Activated CD8-positive, alpha-beta memory T cell treated with anti-CD3 and anti-CD28 coated beads for 36 hours (primary cell): ENCODE measurements around the gene ZNRD2. TPM values are rescaled to one million over a fixed set of nuclear protein-coding genes. Genes with fewer than 3 reads are reported as not detected.

Source experiments
- CTCF ChIA-PET: fragments of 350-600 bp; sonication (Branson Sonifier 250); formaldehyde crosslinking; loops from one replicate; lab custom pipeline; 2021; ENCODE audit warnings: antibody characterized with exemption; lab: Charles Lee
- POLR2A ChIA-PET: fragments of 350-600 bp; sonication (Branson Sonifier 250); formaldehyde crosslinking; loops from one replicate; lab custom pipeline; 2021; ENCODE audit warnings: antibody characterized with exemption; lab: Charles Lee
- total RNA-seq, 2 experiments: library from RNA; stranded (reverse); gene quantifications; one replicate each; pipeline ENCODE4 v1.2.3, GENCODE V29; 2021

ZNRD2 gene
- total RNA-seq, 2 experiments from 2014 or later: 76.7 to 78.2 TPM

DNA sequence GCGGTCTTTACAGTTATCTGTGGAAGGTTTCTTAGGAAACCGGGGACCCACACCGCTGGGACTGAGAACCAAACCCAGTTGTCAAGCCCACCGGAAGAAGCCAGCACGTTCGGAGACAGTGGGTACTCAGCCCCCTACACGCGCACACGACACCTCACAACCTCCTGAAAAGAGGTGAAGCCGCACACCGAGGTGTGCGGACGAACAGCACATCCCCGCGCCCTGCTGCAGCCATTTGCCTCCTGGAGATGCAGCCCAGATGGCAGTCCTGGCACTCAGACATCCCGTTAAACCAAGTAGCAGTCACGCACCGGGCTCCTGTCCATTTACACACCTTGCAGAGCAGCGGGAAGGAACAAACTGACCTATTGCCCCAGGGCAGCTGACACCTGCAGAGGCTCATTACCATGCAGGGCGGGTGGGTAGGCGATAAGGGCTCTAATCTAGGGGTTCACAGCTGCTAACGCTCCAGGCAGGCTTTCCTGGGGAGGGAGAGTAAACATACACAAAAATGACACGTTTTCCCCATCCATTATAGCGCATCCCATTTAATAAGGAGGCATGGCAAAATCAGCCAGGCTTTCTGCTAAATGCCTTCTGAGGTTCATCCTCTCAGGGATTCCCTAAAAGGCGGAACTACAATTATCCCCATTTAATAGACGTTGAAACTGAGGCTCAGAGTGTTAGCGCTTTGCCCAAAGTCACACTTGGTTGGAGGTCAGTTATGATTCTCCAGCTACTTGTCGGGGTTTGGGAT lies 4.7 kb downstream of the ZNRD2 start:
- CTCF ChIA-PET: interaction anchor here (0.8 to 6.9 kb wide), 5 partner anchors 13 to 73 kb away, joined by 3 to 81 read pairs (median 14); partner anchors contain the start of genes MAP3K11 and PCNX3
- POLR2A ChIA-PET: interaction anchor here (0.7 to 4.0 kb wide), 8 partner anchors 9 to 40 kb away, joined by 3 to 46 read pairs (median 4); partner anchors contain the start of gene PCNX3

DNA sequence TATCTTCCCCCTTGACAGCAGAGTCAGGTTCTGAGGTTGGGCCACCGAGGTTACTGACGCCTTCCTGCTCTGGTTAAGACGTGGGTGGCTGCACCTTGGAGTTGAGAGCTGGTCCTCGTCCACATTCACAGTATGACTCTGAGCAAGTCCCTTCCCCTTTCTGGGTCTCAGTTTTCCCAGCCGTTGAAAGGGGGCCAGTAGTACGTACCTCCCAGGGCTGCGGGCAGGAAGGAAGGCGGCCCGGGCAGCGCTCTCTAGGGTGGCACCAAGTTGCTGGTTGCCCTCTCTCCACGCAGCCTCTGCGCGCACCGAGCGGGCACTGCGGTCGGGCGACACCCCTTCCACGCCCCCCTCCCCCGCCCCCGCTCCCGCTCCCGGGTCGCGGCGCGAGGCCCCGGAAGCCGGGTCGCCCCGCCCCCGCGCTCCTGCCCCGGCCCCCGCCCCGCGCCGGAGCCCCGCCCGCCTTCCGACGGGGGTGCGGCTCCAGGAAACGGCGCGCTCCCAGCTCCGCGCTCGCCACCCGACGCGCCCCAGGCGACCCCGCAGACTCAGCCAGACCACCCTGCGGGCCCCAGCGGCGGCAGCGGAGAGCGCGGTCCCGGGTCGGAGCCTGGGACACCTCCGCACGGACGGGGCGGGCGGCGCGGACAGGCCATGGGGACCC lies 5.4 kb downstream of the ZNRD2 start, which contains the start of gene EHBP1L1:
TSS of gene EHBP1L1 (plus strand) at position 486 of the 664 bp plus-strand sequence. CDS start 250 bp downstream, outside the sequence.
- ChIA-PET CTCF (interaction anchor here (0.5 to 6.9 kb wide), 8 partner anchors 13 to 1638 kb away, joined by 3 to 81 read pairs (median 6); partner anchors contain the start of genes MAP3K11 and PCNX3), POLR2A (interaction anchor here (0.6 to 4.0 kb wide), 11 partner anchors 8 to 80 kb away, joined by 3 to 46 read pairs (median 3); partner anchors contain the start of gene PCNX3)

DNA sequence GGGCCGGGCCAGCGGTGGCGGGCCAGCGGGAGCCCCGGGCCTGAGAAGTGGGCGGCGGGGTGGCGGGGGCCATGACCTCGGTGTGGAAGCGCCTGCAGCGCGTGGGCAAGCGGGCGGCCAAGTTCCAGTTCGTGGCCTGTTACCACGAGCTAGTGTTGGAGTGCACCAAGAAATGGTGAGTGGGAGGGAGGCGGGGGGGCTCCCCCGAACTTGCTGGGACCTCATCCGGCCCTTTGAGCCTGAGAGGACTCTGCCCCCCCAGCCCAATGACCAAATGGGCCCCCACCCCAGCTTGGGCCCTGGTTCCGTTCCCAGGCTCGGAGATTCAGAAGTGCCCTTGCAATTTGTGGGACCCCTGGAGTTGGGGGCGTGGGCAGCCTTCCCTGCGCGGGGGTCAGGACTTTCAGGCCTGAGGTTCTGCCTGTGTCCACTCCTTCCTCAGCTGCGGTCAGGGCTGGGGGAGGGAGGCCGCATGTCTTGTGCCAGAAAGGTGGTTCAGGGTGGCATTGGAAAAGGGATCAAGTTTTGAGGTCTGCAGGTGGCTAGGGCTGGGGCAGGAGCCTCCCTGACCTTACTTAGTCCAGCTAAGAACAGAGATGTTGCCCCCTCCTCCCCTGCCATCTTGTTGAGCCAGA lies 6.1 kb downstream of the ZNRD2 start:
- ChIA-PET POLR2A (interaction anchor here (0.6 to 4.0 kb wide), 9 partner anchors 7 to 81 kb away, joined by 3 to 46 read pairs (median 3); partner anchors contain the start of gene PCNX3), CTCF (interaction anchor here (0.7 to 6.9 kb wide), 7 partner anchors 12 to 49 kb away, joined by 3 to 81 read pairs (median 8); partner anchors contain the start of genes MAP3K11 and PCNX3)

DNA sequence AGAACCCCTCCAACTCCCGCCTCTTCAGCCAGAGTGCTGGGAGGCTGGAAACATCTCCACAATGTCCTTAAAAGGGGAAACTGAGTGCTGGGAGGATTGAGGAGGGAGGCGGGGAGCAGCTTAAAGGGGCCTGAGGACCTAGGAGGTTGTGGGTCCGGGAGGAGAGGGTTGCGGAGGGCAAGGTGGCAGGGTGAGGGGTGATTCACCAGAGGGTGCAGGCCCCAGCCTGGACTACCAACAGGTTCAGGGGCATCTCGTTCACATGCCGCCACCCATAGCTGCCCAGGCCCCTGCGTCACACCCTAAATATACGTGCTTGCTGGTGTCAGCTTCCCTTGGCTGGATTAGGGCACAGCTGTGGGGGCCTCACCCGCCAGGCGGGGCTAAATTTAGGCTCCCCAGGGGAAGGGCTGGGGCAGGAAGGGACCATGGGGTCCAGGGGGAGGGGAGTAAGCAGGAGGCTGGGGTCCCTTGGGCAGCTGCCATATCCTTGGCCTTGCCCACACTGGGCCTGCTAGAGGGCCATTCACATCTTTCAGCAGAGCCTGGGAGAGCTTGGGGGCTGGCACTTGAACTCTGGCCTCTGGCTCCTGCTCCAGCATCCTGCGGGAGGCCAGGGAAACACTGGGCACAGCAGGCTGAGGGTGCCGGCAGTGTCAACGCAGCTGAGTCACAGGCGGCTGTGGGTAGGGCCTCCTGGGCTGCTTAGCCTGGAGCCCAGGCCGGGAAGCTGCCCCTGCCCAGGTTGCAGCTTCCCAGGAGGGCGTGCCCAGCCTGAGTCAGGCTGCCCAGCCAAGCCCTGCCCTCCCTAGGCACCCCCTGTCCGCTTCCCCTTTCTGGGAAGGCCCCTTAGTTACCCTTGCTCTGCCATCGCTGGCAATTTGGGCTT lies 6.8 kb downstream of the ZNRD2 start:
- CTCF ChIA-PET: interaction anchor here (0.7 to 6.9 kb wide), 6 partner anchors 11 to 49 kb away, joined by 3 to 81 read pairs (median 11); partner anchors contain the start of genes MAP3K11 and PCNX3
- POLR2A ChIA-PET: interaction anchor here (0.5 to 4.0 kb wide), 7 partner anchors 10 to 281 kb away, joined by 3 to 46 read pairs (median 3); partner anchors contain the start of gene PCNX3

DNA sequence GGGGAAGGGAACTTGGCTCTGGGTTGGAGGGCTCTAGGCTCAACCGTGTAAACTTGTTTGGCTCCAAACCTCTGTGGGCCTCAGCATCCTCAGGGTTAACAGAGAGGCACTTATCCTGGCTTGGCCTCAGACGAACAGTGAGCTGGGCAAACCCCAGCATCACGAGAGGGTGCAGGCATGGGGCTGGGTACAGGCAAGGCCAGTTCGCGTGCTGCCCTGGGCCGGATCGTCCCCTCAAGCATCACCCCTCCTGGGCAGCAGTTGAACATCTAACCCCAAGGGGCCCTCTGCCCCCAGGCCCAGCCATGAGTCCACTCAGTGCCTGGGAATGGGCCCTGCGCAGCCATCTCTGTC lies 7.5 kb downstream of the ZNRD2 start:
- ChIA-PET CTCF (interaction anchor here (1.8 to 6.9 kb wide), 4 partner anchors 11 to 48 kb away, joined by 8 to 81 read pairs (median 17); partner anchors contain the start of genes MAP3K11 and PCNX3), POLR2A (interaction anchor here (0.6 to 4.0 kb wide), 2 partner anchors 9 to 281 kb away, joined by 3 to 46 read pairs; no protein-coding TSS in a partner anchor)

DNA sequence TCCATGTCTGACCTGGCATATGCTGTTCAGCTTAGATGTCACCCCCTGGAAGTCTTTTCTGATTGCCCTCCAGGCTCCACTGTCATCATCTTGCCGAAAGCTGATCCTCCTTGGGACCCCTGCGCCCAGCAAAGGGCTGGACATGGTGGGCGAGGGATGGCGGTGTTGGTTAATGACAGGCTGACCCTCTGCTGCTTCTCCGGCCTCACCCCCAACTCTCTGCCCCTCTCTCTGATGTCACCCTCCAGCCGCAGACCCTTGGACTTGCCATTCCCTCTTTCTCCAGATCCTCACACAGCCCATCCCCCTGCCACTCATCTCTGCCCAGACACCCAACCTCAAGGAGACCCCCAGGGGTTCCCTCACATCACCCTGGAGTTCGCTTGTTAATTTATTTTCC lies 7.9 kb downstream of the ZNRD2 start:
- CTCF ChIA-PET: interaction anchor here (1.0 to 6.9 kb wide), 3 partner anchors 10 to 19 kb away, joined by 3 to 81 read pairs (median 20); no protein-coding TSS in a partner anchor
- POLR2A ChIA-PET: interaction anchor here (4.0 kb wide), 1 partner anchor 9 kb away, joined by 46 read pairs; no protein-coding TSS in a partner anchor

DNA sequence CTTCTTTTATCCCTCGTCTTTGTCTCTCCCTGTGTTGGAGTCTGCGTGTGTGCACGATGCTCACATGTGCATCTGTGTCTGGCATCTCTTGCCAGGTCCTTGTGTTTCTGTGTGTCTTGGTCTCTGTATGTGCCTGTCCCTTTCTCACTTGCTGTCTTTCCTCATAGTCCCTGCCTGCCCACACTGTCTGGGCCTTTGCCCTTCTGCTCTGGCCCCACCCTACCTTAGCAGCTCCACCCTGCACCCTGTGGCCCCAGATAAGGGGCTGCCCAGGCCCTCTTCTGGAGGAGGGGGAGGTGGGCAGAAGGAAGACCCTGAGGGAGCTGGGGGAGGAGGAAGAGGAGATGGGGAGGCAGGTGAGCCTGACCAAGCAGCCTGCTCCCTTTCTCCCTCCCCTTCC lies 8.4 kb downstream of the ZNRD2 start:
- CTCF ChIA-PET: interaction anchor here (0.7 to 6.9 kb wide), 3 partner anchors 10 to 53 kb away, joined by 3 to 81 read pairs (median 3); no protein-coding TSS in a partner anchor
- POLR2A ChIA-PET: interaction anchor here (0.6 to 4.0 kb wide), 2 partner anchors 8 to 277 kb away, joined by 4 to 46 read pairs; no protein-coding TSS in a partner anchor

DNA sequence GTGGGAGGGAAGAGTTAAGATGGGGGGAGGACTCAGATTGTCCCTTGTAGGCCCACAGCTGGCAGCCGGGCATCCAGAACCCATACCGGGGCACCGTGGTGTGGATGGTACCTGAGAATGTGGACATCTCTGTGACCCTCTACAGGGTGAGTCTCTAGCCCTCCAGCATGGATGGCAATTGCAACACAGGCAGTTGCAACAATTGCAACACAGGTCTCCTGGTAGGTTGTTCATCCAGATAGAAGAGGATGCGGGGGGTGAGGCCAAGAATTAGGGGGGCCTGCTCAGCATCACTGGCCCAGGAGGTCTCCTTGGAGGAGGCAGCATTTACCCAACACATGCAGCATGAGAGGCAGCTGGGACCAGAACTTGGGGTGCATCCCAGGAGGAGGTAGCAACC lies 9.0 kb downstream of the ZNRD2 start:
- POLR2A ChIA-PET: interaction anchor here (0.6 kb wide), 1 partner anchor 277 kb away, joined by 4 read pairs; no protein-coding TSS in a partner anchor

DNA sequence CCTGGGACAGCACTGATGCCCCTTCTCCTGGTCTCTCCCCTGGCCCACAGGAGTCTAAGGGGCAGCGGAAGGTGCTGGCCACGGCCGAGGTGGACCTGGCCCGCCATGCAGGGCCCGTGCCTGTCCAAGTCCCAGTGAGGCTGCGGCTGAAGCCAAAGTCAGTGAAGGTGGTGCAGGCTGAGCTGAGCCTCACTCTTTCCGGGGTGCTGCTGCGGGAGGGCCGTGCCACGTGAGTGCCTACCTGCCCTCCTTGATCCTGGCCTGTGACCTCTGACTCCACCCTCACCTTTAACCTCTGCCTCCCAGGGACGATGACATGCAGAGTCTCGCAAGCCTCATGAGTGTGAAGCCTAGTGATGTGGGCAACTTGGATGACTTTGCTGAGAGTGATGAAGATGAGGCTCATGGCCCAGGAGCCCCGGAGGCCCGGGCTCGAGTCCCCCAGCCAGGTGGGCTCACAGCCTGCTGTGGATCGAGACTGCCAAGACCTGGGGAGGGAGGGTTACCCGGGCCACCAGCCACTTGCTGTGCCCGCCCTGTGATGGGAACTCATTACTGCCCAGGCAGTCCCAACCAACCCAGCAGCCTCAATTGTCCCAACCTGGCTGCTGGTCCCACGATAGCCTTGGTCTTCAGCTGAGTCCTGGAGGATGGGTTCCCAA lies 9.9 kb downstream of the ZNRD2 start:
- ChIA-PET POLR2A (no interaction called here), CTCF (interaction anchor here (1.0 to 6.9 kb wide), 3 partner anchors 8 to 40 kb away, joined by 3 to 81 read pairs (median 3); no protein-coding TSS in a partner anchor)

More for the DNA sequence above, 9.0 kb downstream of the ZNRD2 start:
- CTCF ChIA-PET: interaction anchor here (0.7 to 6.9 kb wide), 4 partner anchors 9 to 54 kb away, joined by 3 to 81 read pairs (median 3); no protein-coding TSS in a partner anchor

DNA sequence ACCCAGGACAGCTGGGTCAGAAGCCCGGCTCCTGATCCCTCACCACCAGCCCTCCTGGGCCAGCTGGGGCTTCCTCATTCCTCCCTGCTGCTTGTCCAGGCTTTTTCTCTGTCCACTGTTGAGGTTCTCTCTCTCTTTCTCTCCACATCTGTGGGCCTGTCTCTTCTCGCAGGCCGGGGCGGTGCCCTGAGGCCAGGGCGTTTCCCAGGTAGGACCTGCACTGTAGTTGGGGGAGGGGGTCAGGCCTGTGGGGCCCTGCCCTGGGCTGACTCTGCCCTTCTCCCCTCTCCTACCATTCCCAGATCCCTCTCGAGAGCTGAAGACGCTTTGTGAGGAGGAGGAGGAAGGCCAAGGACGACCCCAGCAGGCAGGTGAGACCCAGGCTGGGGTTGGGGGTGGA lies 10.5 kb downstream of the ZNRD2 start:
- CTCF ChIA-PET: interaction anchor here (0.6 to 6.9 kb wide), 3 partner anchors 8 to 40 kb away, joined by 3 to 81 read pairs (median 4); no protein-coding TSS in a partner anchor
- POLR2A ChIA-PET: no interaction called here

DNA sequence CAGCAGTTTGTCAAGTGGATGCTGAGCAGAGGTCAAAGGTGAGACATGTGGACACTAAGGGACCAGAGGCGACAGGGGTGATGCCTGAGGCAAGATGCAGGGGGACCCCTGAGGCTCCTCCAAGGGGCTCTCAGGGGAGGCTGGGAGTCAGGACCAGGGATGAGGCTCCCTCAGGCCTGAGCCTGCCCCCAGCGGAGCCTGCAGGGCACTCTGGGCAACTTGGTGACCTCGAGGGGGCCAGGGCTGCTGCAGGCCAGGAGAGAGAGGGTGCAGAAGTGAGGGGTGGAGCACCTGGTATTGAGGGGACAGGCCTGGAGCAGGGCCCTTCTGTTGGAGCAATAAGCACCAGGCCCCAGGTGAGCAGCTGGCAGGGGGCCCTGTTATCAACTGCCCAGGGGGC lies 11.7 kb downstream of the ZNRD2 start:
- CTCF ChIA-PET: interaction anchor here (1.0 to 1.8 kb wide), 3 partner anchors 12 to 41 kb away, joined by 3 to 5 read pairs (median 4); no protein-coding TSS in a partner anchor
- POLR2A ChIA-PET: interaction anchor here (1.2 kb wide), 1 partner anchor 73 kb away, joined by 3 read pairs; no protein-coding TSS in a partner anchor

DNA sequence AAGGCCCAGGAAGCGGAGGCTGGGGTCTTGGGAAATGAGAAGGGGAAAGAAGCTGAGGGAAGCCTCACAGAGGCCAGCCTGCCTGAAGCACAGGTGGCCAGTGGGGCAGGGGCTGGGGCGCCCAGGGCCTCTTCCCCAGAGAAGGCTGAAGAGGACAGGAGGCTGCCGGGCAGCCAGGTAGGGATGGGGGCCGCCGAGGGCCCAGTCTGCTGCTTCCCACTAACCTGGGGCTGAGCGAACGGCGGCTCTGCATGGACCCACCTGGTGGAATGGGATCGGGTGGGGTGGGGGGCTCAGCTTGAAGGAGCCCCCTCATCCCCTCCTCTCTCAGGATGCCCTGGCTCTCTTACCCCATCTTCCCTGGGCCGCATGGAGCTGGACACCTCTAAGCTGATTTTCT lies 13.3 kb downstream of the ZNRD2 start:
- ChIA-PET POLR2A (interaction anchor here (0.8 to 1.0 kb wide), 2 partner anchors 8 to 43 kb away, joined by 3 to 4 read pairs; partner anchors contain the start of gene EHBP1L1), CTCF (interaction anchor here (0.9 to 1.1 kb wide), 2 partner anchors 10 to 11 kb away, joined by 3 to 4 read pairs; no protein-coding TSS in a partner anchor)

DNA sequence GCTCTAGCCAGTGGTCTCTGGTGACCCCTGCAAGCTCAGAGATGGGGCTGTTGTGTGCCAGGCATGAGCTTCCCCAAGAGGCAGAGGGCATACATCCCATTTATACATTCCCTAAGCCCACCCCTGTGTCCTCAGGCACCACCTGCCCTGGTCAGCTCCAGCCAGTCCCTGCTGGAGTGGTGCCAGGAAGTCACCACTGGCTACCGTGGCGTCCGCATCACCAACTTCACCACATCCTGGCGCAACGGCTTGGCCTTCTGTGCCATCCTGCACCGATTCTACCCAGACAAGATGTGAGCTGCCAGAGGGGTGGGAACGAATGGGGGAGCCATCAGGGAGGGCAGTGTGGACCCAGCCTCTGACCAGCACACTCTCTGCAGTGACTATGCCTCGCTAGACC lies 13.8 kb downstream of the ZNRD2 start:
- ChIA-PET POLR2A (interaction anchor here (0.8 to 1.0 kb wide), 2 partner anchors 8 to 44 kb away, joined by 3 to 4 read pairs; partner anchors contain the start of gene EHBP1L1), CTCF (interaction anchor here (0.9 to 1.2 kb wide), 3 partner anchors 10 to 43 kb away, joined by 3 to 4 read pairs (median 4); no protein-coding TSS in a partner anchor)

DNA sequence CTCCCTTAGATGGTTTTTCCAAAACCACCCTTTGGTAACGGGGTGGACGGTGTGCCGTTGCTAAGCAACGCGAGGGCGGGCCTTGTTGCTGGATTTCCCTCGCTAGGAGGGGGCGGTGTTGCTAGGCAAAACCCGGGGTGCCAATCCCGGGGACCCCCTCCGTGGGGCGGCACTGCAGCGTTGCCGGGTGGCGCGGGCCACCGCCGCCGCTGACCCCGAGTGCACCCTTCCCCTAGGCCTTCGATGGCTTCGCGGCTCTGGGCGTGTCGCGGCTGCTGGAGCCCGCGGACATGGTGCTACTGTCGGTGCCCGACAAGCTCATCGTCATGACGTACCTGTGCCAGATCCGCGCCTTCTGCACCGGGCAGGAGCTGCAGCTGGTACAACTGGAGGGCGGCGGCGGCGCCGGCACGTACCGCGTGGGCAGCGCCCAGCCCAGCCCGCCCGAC lies 14.5 kb downstream of the ZNRD2 start:
- ChIA-PET POLR2A (interaction anchor here (0.5 to 1.0 kb wide), 2 partner anchors 38 to 44 kb away, joined by 4 read pairs; no protein-coding TSS in a partner anchor), CTCF (interaction anchor here (1.0 to 1.9 kb wide), 4 partner anchors 9 to 43 kb away, joined by 3 to 5 read pairs (median 4); partner anchors contain the start of gene FAM89B)
